ENCODE measurements around the gene GPR139. TPM values are rescaled to one million over a fixed set of nuclear protein-coding genes. Genes with fewer than 3 reads are reported as not detected.

Gene GPR139
- total and polyA plus RNA-seq, 2 donors (not counting 1 experiment from before 2014, with no cell fraction given), result not detected

- ATAC-seq (ENCODE audit: low read depth) (no peak), DNase-seq (no peak)
- H3K4me1 ChIP-seq (ENCODE audit: control insufficient read depth in 2 of 2, insufficient read depth in 2 of 2, low read length in 2 of 2), result no peaks in the 10 kb centered on the region
- H3K27ac ChIP-seq (ENCODE audit: low read length in 2 of 2), result no peak overlapping the region
- no peaks in the 10 kb centered on the region for H4K20me1 ChIP-seq (ENCODE audit: control insufficient read depth, insufficient read depth, low read length, poor library complexity, severe bottlenecking)
- Mint-ChIP-seq H3K27me3 (peaks cover 32% of the 10 kb centered on the region), H3K27ac (no peak overlapping the region), H3K4me3 (no peak overlapping the region), H3K4me1 (no peaks in the 10 kb centered on the region), H3K9me3 (ENCODE audit: insufficient read depth) (peaks cover 2% of the 10 kb centered on the region)
- ChIA-PET CTCF (no interaction called here), POLR2A (no interaction called here)
- intact Hi-C loops (cut with micrococcal nuclease), result no loop called here
- H3K36me3 ChIP-seq (replicated peaks in 1 of 2; ENCODE audit: control extremely low read depth in 1 of 2, control insufficient read depth in 1 of 2, extremely low read depth in 1 of 2, insufficient read depth in 2 of 2, low read length in 1 of 2), result no peaks in the 10 kb centered on the region
- 88% methylated on average over 4 of the region's 4 CpGs for WGBS (ENCODE audit: insufficient coverage)
- no peak overlapping the region for H2AFZ ChIP-seq (ENCODE audit: insufficient read depth, low read depth, low read length, poor library complexity, severe bottlenecking)
- TF ChIP-seq CTCF (IDR thresholded peaks at IDR 0.05) (no peak), EZH2 (IDR thresholded peaks at IDR 0.05; ENCODE audit: borderline replicate concordance, insufficient read depth, low read depth, low read length, poor library complexity, severe bottlenecking) (no peak)
- peaks cover 0 to 4% (median 0%) of the 10 kb centered on the region in 4 experiments for H3K27me3 ChIP-seq (replicated peaks in 1 of 4; ENCODE audit: control extremely low read depth in 1 of 4, control insufficient read depth in 3 of 4, insufficient read depth in 4 of 4, low read length in 3 of 4)
- peaks cover 0 to 2% (median 0%) of the 10 kb centered on the region in 3 donors for H3K9me3 ChIP-seq (ENCODE audit: control extremely low read depth in 1 of 3, control insufficient read depth in 2 of 3, insufficient read depth in 1 of 3, low read length in 2 of 3)
- H3K4me3 ChIP-seq (ENCODE audit: control extremely low read depth in 1 of 5, extremely low read depth in 1 of 5, insufficient read depth in 1 of 5, low read depth in 2 of 5, low read length in 4 of 5), result no peak overlapping the region
- H3K9ac ChIP-seq (ENCODE audit: low read length), result no peak overlapping the region
- no peak overlapping the region for H3K4me2 ChIP-seq (replicated peaks; ENCODE audit: low read depth, low read length, poor library complexity, severe bottlenecking)
- no peaks in the 10 kb centered on the region for H3K79me2 ChIP-seq (ENCODE audit: control insufficient read depth, insufficient read depth, low read length)
These were observed 5.4 kb upstream of the GPR139 start for GRCh38 chr16:20079106-20079505.

DNA sequence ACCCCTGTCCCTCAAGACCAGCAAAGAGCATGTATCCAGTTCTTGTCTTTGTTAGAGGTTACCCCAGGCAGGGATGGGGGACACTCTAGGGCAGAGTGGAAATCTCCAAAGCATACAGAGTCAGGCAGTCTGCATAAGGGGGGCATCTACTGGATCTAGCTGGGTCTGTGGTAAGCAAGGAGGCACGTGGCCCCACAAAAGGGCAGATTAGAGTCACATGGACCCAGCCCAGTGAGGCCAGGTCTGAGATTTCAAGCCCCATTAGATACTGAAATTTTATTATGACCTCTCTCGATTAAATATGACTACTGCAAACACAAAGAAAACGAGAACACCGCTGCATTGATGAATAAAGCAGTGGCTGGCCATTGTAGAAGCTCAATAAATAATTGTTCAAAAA is 1.6 kb upstream of the GPR139 start:
- H3K27me3 ChIP-seq (replicated peaks in 1 of 4; ENCODE audit: control extremely low read depth in 1 of 4, control insufficient read depth in 3 of 4, insufficient read depth in 4 of 4, low read length in 3 of 4), result peaks cover 0 to 16% (median 0%) of the 10 kb centered on the region in 4 experiments
- H3K9me3 ChIP-seq (ENCODE audit: control extremely low read depth in 1 of 3, control insufficient read depth in 2 of 3, insufficient read depth in 1 of 3, low read length in 2 of 3), result peaks cover 0 to 8% (median 0%) of the 10 kb centered on the region in 3 donors
- TF ChIP-seq EZH2 (IDR thresholded peaks at IDR 0.05; ENCODE audit: borderline replicate concordance, insufficient read depth, low read depth, low read length, poor library complexity, severe bottlenecking), result no peak
- TF ChIP-seq CTCF (IDR thresholded peaks at IDR 0.05), result no peak
- H3K4me3 Mint-ChIP-seq, result no peak overlapping the region
- peaks cover 2% of the 10 kb centered on the region for H3K9me3 Mint-ChIP-seq (ENCODE audit: insufficient read depth)
- H3K4me2 ChIP-seq (replicated peaks; ENCODE audit: low read depth, low read length, poor library complexity, severe bottlenecking), result no peak overlapping the region
- H3K36me3 ChIP-seq (replicated peaks in 1 of 2; ENCODE audit: control extremely low read depth in 1 of 2, control insufficient read depth in 1 of 2, extremely low read depth in 1 of 2, insufficient read depth in 2 of 2, low read length in 1 of 2), result no peaks in the 10 kb centered on the region
- no peaks in the 10 kb centered on the region for H3K79me2 ChIP-seq (ENCODE audit: control insufficient read depth, insufficient read depth, low read length)
- no peaks in the 10 kb centered on the region for H3K4me1 Mint-ChIP-seq
- H3K27me3 Mint-ChIP-seq, result peaks cover 54% of the 10 kb centered on the region
- H2AFZ ChIP-seq (ENCODE audit: insufficient read depth, low read depth, low read length, poor library complexity, severe bottlenecking), result no peak overlapping the region
- H3K9ac ChIP-seq (ENCODE audit: low read length), result no peak overlapping the region
- DNase-seq, result no peak
- CTCF ChIA-PET, result no interaction called here
- no peaks in the 10 kb centered on the region for H3K4me1 ChIP-seq (ENCODE audit: control insufficient read depth in 2 of 2, insufficient read depth in 2 of 2, low read length in 2 of 2)
- H3K27ac Mint-ChIP-seq, result no peak overlapping the region
- 83% methylated on average over 1 of the region's 4 CpGs for WGBS (ENCODE audit: insufficient coverage)
- H3K4me3 ChIP-seq (ENCODE audit: control extremely low read depth in 1 of 5, extremely low read depth in 1 of 5, insufficient read depth in 1 of 5, low read depth in 2 of 5, low read length in 4 of 5), result no peak overlapping the region
- no peak for ATAC-seq (ENCODE audit: low read depth)
- H3K27ac ChIP-seq (ENCODE audit: low read length in 2 of 2), result no peak overlapping the region
- no peaks in the 10 kb centered on the region for H4K20me1 ChIP-seq (ENCODE audit: control insufficient read depth, insufficient read depth, low read length, poor library complexity, severe bottlenecking)
- POLR2A ChIA-PET, result no interaction called here
- intact Hi-C loops (cut with micrococcal nuclease), result no loop called here

All from B cell (primary cell).